C4-2B (cell line): ENCODE data around the gene TSPAN15.

Experiments
- CTCF ChIP-seq: fragments of 450-650 bp; conservative IDR thresholded peaks from 2 replicates; pipeline ENCODE4 v1.5.1; 2017; ENCODE audit warnings: mild to moderate bottlenecking
- ZFX ChIP-seq: fragments of 450-650 bp; IDR thresholded peaks from 2 replicates; pipeline ENCODE4 v1.6.1; 2017

DNA sequence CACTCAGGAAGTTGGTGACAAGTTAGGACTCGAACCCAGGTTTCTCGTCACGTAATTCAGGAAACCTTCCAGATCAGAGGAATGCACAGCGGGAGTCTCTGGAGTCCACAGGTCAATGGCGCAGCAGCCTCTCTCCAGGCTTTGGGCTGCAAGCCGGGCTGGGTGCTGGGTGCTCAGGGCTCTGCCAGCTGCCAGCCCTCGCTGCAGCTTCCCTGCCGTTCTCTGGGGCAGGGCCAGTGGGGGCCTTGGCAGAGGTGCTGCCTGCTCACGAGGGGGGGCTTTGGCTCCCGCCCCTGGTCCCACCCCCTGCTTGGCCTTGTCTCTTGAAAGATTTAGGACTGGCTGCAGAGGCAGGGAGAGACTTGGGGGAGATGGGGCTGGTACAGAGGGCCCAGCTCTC is 34.6 kb upstream of the TSPAN15 start, which contains the start of gene TACR2:
- no peak for TF ChIP-seq CTCF
- TF ChIP-seq ZFX, result no peak
